HT1080 (cell line): Measurements from ENCODE around the gene CDCP1. TPM values are rescaled to one million over a fixed set of nuclear protein-coding genes. Genes with fewer than 3 reads are reported as not detected.
A peak's percentile ranks its signal among the peaks of the same experiment; 100 is the strongest.
"Not testable (repeated sequence)": the region's sequence is repeated elsewhere in the genome, so short reads cannot be mapped to it uniquely, and the experiment has no call there.

Source experiments
- DNase-seq: peaks from one replicate; pipeline ENCODE4 v3.0.0-alpha.2; 2015; ENCODE audit warnings: low read depth
- total RNA-seq: library from RNA; depleted of rRNA; stranded (reverse); fragments of >200 nt; shearing (Covaris generic); gene quantifications from 2 replicates; pipeline ENCODE4 v1.2.3, GENCODE V29; 2014

CDCP1 gene
- total RNA-seq, 1 experiment from 2014 or later: 23.8 TPM

- peak; percentile 98 for DNase-seq
These were observed 61.1 kb downstream of the CDCP1 start for GRCh38 chr3:45084820-45085816.

GRCh38 chr3:45084361-45084760 lies 61.8 kb downstream of the CDCP1 start:
- peak; percentile 37 for DNase-seq

- no peak for DNase-seq
These were observed 63.2 kb downstream of the CDCP1 start for GRCh38 chr3:45083023-45083422.

- DNase-seq: no peak
These were observed 64.0 kb downstream of the CDCP1 start for GRCh38 chr3:45082142-45082538.

GRCh38 chr3:45081506-45082141 lies 64.6 kb downstream of the CDCP1 start:
- no peak for DNase-seq

GRCh38 chr3:45080824-45081223 lies 65.4 kb downstream of the CDCP1 start:
- DNase-seq: no peak

GRCh38 chr3:45079715-45080114 lies 66.5 kb downstream of the CDCP1 start:
- no peak for DNase-seq

GRCh38 chr3:45078910-45079522 lies 67.2 kb downstream of the CDCP1 start:
- DNase-seq: no peak

- not testable (repeated sequence) for DNase-seq
These were observed 67.9 kb downstream of the CDCP1 start for GRCh38 chr3:45078256-45078655.

- no peak for DNase-seq
These were observed 70.2 kb downstream of the CDCP1 start for GRCh38 chr3:45075821-45076625.

- DNase-seq: no peak
These were observed 75.1 kb downstream of the CDCP1 start for GRCh38 chr3:45071075-45071474.

GRCh38 chr3:45067941-45068340 lies 78.2 kb downstream of the CDCP1 start:
- peak; percentile 46 for DNase-seq

- DNase-seq: no peak
These were observed 78.7 kb downstream of the CDCP1 start for GRCh38 chr3:45067486-45067885.

GRCh38 chr3:45066109-45066801 lies 79.9 kb downstream of the CDCP1 start:
- DNase-seq: peak; percentile 79

GRCh38 chr3:45065373-45065720 lies 80.8 kb downstream of the CDCP1 start:
- no peak for DNase-seq

- peak; percentile 98 for DNase-seq
These were observed 81.4 kb downstream of the CDCP1 start for GRCh38 chr3:45064512-45065372.

GRCh38 chr3:45062697-45063070 lies 83.5 kb downstream of the CDCP1 start:
- no peak for DNase-seq

GRCh38 chr3:45060165-45060892 lies 85.8 kb downstream of the CDCP1 start:
- no peak for DNase-seq

GRCh38 chr3:45059132-45059531 lies 87.0 kb downstream of the CDCP1 start:
- DNase-seq: no peak
